Right kidney (tissue), 1 donor: Measurements from ENCODE around the gene TIGD3.

ENCODE experiments used
- DNase-seq: peaks from one replicate; pipeline ENCODE4 v3.0.0-alpha.2; 2016

Gene TIGD3

DNA sequence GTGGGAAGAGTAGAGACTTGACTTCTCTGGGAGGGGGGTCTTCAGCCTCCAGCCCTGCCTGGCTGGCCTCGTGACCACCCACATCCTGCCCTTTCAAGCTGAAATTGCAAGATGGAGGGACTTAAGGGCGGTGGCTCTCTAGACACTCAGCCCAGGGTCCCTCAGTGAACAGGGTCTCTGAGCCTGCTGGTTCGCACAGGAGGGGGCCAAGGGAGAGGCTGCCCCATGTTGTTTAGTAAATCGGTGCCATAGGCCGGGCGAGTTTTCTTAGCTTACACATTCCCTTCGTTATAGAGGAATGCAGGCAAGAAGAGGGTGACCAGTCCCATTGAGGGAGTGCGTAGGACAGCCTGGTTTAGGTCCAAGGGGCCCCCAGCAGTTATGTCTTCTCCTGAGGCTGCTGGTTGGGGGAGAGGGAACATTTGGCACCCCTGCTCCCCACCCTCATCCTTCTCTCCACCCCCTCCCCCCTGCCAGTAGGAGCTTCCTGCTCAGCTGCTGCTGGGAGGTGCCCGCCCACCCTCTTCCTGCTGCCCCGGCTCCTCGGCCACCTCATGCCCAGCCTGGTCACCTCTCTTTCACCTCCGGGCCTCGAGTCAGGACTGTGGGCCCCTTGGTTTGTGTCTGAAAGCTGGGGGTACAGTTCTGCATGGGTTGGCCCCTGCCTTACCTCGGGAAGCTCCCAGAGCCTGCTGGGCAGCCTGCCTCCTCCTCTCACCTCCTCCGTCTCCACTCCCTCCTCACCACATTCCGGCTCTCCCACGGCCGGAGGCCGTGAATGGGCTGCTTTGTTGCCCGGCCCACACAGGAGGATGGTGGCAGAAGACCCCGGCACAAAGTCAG lies 35.8 kb downstream of the TIGD3 start:
- no peak for DNase-seq

DNA sequence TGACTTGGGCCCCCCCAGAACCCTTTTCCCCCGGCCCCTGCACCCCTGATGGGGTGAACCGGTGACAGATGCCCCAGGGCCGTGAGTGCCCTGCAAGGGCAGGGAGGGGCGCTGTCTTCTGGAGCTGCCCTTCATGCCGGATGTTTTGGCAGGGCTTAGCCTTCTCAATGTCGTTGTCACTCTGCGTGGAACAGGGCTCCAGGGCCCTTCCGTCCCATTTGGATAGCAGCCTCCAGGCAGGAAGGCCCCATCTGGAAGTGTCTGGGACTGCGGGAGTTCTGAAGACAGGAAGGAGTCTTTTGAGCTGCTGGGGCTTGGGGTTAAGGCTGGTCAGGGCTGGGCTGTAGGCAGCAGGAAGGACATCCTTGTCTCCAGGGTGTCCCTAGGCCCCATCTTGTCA lies 36.4 kb downstream of the TIGD3 start:
- no peak for DNase-seq

GRCh38 chr11:65392186-65392829 lies 37.8 kb downstream of the TIGD3 start:
- no peak for DNase-seq

DNA sequence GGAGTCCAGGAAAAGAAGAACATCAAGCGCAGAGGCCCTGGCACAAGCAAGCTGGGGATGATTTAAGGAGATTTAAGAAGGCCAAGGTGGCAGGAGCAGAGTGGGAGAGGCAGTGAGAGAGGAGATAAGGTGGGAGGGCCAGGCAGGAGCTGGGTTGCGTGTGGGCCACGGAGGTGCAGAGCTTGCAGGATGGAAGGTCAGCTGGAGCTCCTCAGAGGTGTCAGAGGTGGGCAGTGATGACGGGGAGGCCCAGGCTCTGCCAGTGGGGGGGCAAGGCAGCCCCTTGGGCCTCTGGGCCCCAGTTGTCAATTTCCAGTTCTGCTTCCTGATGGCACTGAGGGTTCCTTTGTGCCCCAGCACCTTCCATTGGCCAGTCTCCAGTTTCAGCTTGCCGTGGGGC lies 38.3 kb downstream of the TIGD3 start:
- DNase-seq = no peak

GRCh38 chr11:65393513-65394079 lies 39.0 kb downstream of the TIGD3 start:
- no peak for DNase-seq

DNA sequence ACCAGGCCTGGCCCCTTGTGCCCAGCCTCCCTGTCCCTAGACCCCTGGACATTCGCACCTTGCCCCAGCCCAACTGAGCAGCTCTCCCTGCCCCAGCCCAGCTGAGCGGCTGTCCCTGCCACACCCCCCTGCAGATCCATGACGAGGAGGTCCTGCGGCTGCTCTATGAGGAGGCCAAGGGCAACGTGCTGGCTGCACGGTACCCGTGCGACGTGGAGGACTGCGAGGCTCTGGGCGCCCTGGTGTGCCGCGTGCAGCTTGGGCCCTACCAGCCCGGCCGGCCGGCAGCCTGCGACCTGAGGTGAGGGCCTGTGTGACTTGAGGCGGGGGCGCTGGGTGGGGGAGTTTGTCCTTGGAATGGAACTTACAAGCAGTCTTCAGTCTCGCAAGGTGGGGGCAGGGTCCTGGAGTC lies 39.6 kb downstream of the TIGD3 start:
- DNase-seq = no peak

DNA sequence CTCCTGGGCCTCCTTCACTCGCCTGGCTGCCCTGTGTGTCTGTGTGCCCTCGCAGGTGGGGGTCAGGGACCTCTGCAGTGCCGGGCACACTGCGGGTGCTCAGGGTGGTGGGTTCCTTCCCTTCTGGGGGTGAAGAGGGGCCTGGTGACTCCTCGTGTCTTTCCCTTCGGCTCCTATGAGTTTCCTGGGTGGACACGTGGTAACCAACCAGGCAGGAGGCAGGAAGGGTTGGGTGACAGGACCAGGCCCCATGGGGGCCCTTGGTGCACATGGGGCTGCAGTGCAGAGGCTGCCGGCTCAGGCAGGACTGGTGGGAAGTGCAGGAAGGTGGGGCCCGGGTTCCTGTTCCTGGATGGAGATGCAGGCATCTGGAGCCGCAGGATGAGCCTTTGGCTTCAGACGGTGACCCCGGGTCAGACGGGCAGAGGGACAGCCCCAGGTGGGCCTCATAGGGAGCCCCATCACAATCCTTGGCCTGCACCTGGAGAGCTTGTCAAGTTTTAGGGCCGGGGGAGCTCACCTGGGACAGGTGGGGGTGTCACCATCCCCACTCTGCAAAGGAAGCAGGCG lies 41.5 kb downstream of the TIGD3 start:
- no peak for DNase-seq

- DNase-seq = no peak
Measured at GRCh38 chr11:65396769-65397745, 42.5 kb downstream of the TIGD3 start.

DNA sequence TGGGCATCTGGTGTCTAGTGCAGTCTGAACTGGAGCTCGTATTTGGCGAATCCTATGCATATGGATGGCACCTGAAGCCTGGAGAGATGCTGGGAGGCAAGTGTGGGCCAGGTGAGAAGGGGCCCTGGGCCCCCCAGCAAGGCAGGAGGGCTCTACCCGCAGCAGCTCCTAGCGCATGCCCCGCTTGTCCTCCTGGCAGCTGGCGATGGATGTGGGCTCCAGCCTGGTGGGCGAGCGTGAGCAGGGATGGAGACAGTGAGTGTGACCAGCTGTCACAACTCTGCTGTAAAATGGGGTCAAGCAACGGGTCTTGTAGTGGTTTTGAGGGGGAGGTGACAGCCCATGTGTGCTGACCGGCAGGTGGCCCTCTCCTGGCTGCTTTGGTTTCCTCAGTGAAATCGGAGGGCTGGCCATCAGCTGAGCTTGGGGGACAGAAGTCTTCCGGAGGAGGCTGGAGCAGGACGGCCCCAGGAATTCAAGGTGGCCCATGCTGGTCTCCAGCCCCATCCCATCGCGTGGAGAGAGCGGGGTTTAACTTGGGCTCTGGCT lies 43.9 kb downstream of the TIGD3 start:
- DNase-seq = no peak

GRCh38 chr11:65399249-65399648 lies 44.7 kb downstream of the TIGD3 start:
- no peak for DNase-seq

DNA sequence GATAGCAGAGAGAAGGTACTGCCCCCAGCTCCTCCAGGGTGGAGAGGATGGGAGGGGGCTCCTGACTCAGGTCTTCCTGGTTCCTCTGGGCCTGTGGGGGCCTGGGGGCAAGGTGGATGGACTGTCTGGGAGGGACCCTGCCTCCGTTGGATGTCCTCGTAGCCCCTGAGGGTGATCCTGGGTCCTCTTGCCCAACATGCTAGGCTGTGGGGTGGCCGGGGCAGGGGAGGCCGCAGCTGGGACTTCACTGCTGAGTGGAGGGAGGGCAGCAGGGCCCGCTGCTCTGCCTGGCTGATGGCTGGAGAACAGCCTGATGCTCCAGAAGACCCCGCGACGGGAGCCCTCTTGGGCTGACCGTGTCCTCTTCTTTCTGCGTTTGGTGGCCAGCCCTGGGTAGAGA lies 45.3 kb downstream of the TIGD3 start:
- DNase-seq = no peak

- DNase-seq = no peak
Measured at GRCh38 chr11:65400307-65401072, 45.9 kb downstream of the TIGD3 start.

DNA sequence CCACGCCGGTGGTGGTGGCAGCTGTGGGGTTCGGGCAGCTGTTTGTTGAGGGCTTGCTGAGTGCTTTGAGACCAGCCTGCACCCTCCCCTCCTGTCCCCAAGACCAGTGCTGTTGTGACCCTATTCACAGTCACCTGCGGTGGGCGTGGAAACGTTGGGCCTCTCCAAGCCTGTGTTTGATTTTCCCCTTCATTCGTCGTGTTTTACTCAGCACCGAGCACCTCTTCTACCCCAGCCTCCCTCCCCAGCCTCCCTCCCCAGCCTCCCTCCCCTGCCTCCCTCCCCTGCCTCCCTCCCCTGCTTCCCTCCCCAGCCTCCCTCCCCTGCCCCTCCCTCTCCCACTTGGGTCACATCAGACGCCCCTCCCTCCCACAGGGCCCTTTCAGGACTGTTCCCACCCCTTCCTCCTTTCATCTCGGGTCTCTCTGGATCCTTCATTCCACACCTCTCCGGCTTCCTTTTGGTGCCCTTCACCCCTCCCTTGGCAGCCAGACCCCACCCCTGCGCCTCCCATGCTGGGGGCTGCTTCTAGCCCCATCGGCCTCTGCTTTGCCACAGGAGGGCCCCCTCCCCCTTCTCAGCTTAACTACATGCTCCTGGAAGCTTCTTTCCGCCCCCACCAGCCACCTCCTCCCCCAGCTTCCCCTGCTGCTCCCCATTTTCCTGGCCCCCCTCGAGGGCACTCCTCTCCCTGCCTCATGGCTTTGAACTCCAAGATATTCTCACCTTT lies 46.7 kb downstream of the TIGD3 start:
- DNase-seq = no peak

DNA sequence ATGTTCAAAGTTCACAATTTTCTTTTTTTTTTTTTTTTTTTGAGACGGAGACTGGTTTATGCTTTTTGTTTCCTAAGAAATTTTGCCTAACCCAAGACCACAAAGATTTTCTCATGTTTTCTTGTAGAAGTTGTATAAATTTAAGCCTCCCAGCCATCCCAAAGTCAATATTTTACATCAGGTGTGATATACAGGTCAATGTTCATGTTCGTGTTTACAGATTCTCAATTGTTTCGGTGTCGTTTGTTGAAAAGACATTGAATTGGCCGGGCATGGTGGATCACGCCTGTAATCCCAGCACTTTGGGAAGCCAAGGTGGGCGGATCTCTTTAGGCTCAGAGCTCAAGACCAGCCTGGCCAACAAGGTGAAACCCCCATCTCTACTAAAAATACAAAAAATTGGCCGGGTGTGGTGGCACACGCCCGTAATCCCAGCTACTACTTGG lies 47.3 kb downstream of the TIGD3 start:
- DNase-seq = no peak

- DNase-seq = no peak
Measured at GRCh38 chr11:65402790-65403189, 48.2 kb downstream of the TIGD3 start.

- DNase-seq = no peak
Measured at GRCh38 chr11:65403607-65404121, 49.1 kb downstream of the TIGD3 start.

- no peak for DNase-seq
Measured at GRCh38 chr11:65404210-65404609, 49.7 kb downstream of the TIGD3 start.

DNA sequence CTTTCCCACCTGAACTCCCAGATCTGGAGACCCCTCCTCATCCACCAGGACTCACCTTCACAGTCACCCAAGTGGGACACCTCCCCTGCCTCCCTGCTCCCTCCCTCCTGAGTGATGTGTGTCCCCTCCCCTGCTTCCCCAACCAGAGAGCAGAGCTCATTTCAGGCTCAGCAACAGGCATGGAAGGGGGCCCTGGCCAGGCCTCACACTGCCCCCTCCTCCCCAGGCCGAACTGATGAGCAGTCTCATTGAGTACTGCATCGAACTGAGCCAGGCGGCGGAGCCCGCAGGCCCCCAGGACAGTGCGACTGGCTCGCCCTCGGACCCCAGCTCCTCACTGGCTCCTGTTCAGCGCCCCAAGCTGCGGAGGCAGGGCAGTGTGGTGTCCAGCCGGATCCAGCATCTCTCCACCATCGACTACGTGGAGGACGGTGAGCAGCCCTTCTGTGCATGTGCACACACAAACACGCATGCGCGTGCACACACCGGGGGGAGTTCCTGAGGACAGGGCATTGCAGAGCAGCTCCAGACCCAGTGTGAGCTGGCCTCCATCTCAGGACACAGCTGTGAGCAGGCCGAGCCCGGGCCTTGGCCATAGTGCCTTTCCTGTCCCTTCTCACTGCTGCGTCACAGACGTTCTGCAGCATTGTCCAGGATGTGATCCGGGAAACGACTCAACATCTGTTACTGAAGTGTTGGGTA lies 50.2 kb downstream of the TIGD3 start:
- no peak for DNase-seq
